HL-60/S4 treated with retinoic acid at 250 ng/mL for 4 days and 3 days (cell line): ENCODE results near the gene TMED5.

ENCODE experiments used
- in situ Hi-C: fragments of 300-500 bp; cut with MboI; formaldehyde crosslinking; loops from 2 replicates; pipeline ENCODE4 v1.7.0; 2022; ENCODE audit warnings: low sequenced_read_pairs

TMED5 gene

GRCh38 chr1:93124556-93125355 lies 55.5 kb downstream of the TMED5 start:
- in situ Hi-C loops: no loop called here

GRCh38 chr1:93123201-93123783 lies 56.9 kb downstream of the TMED5 start:
- in situ Hi-C loops: no loop called here

- in situ Hi-C loops: no loop called here
Observed at GRCh38 chr1:93120614-93121013, 59.6 kb downstream of the TMED5 start.

- in situ Hi-C loops: no loop called here
Observed at GRCh38 chr1:93114391-93114790, 65.8 kb downstream of the TMED5 start.

- in situ Hi-C loops: no loop called here
Observed at GRCh38 chr1:93113127-93113526, 67.1 kb downstream of the TMED5 start.

- in situ Hi-C loops: no loop called here
Observed at GRCh38 chr1:93111561-93111960, 68.7 kb downstream of the TMED5 start.

GRCh38 chr1:93111065-93111464 lies 69.1 kb downstream of the TMED5 start:
- in situ Hi-C loops: no loop called here

GRCh38 chr1:93109578-93109977 lies 70.6 kb downstream of the TMED5 start:
- in situ Hi-C loops: no loop called here

- in situ Hi-C loops: no loop called here
Observed at GRCh38 chr1:93108335-93108734, 71.9 kb downstream of the TMED5 start.

- in situ Hi-C loops: no loop called here
Observed at GRCh38 chr1:93107395-93107794, 72.8 kb downstream of the TMED5 start.

- in situ Hi-C loops: no loop called here
Observed at GRCh38 chr1:93106226-93106625, 74.0 kb downstream of the TMED5 start.

- in situ Hi-C loops: no loop called here
Observed at GRCh38 chr1:93102142-93102541, 78.1 kb downstream of the TMED5 start.
